Measurements from ENCODE around the gene OR52B4.
A peak's percentile ranks its signal among the peaks of the same experiment; 100 is the strongest.

DNA sequence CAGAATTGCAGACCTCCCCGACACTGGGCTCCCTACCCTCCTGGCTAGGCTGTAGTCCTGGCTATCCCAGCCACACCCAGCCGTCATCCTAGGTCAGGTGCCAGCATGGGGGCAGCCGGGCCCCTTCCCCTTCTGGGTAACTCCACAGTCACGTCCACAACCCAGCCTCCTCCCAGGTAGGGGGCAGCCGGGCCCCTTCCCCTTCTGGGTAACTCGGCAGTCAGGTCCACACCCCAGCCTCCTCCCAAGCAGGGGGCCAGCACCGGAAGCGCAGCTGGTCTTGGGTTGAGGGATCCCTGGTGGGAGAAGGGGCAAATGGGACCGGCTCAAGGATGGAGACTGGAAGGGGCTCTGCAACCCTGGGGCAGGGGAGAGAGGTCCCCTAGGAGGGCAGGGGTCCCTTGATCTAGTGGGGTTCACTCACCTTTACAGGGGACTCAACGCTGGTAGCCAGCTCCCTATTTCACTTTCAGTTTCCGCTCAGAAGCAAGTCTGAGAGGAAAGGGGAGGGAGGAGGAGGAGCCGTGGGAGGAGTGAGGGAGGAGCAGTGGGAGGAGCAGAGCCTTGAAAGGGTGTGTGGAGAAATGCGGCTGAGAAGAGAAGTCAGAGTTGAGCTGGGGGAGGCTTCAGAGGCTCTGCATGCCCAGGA lies 25.1 kb upstream of the OR52B4 start, which contains the start of gene TRIM21:
- TF ChIP-seq, protein P1, sequence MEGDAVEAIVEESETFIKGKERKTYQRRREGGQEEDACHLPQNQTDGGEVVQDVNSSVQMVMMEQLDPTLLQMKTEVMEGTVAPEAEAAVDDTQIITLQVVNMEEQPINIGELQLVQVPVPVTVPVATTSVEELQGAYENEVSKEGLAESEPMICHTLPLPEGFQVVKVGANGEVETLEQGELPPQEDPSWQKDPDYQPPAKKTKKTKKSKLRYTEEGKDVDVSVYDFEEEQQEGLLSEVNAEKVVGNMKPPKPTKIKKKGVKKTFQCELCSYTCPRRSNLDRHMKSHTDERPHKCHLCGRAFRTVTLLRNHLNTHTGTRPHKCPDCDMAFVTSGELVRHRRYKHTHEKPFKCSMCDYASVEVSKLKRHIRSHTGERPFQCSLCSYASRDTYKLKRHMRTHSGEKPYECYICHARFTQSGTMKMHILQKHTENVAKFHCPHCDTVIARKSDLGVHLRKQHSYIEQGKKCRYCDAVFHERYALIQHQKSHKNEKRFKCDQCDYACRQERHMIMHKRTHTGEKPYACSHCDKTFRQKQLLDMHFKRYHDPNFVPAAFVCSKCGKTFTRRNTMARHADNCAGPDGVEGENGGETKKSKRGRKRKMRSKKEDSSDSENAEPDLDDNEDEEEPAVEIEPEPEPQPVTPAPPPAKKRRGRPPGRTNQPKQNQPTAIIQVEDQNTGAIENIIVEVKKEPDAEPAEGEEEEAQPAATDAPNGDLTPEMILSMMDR (IDR thresholded peaks at IDR 0.05), result no peak
- TF ChIP-seq POLR2AphosphoS5 (IDR thresholded peaks at IDR 0.05; ENCODE audit: insufficient read depth in 1 of 2, low read depth in 1 of 2) (peak; percentile 54 to 79), POLR2A (IDR thresholded peaks at IDR 0.05) (peak in 1 of 2 donors; percentile 31)
